MCF 10A (cell line): ENCODE data around the gene MSI2. TPM values are rescaled to one million over a fixed set of nuclear protein-coding genes. Genes with fewer than 3 reads are reported as not detected.

Experiments
- BruUV-seq: library from RNA; stranded (reverse); fragments of 400-500 nt; replicated peaks from 2 replicates; lab custom pipeline; 2021; lab: Mats Ljungman, UMichigan
- CTCF ChIA-PET: fragments of 300-600 bp; sonication (Branson Sonifier 250); formaldehyde crosslinking; extraction: SDS; loops from one replicate; lab custom pipeline; 2021; ENCODE audit warnings: antibody characterized with exemption, inconsistent platforms; lab: Yijun Ruan, JAX
- POLR2A ChIA-PET: fragments of 300-600, 350-650 bp; sonication (Branson Sonifier 250); formaldehyde crosslinking; extraction: SDS; loops from one replicate; lab custom pipeline; 2020; ENCODE audit warnings: antibody characterized with exemption, inconsistent platforms; lab: Yijun Ruan, JAX
- DNase-seq: peaks from one replicate; pipeline ENCODE4 v3.0.0-alpha.2; 2018; ENCODE audit not compliant: unreplicated experiment
- H3K27ac Mint-ChIP-seq: one replicate; pipeline ENCODE4 v1.8.0; 2022; ENCODE audit warnings: mild to moderate bottlenecking, low read depth, mixed read lengths; ENCODE audit not compliant: unreplicated experiment
- H3K27me3 Mint-ChIP-seq: one replicate; pipeline ENCODE4 v1.8.0; 2022; ENCODE audit warnings: mixed read lengths; ENCODE audit not compliant: insufficient read depth, unreplicated experiment
- H3K36me3 Mint-ChIP-seq: one replicate; pipeline ENCODE4 v1.8.0; 2022; ENCODE audit warnings: mild to moderate bottlenecking, moderate library complexity, mixed read lengths; ENCODE audit not compliant: insufficient read depth, unreplicated experiment
- H3K4me1 Mint-ChIP-seq: one replicate; pipeline ENCODE4 v1.8.0; 2022; ENCODE audit warnings: mixed read lengths; ENCODE audit not compliant: insufficient read depth, unreplicated experiment
- H3K4me3 Mint-ChIP-seq: one replicate; pipeline ENCODE4 v1.8.0; 2022; ENCODE audit warnings: mild to moderate bottlenecking, moderate library complexity, mixed read lengths; ENCODE audit not compliant: unreplicated experiment
- H3K9me3 Mint-ChIP-seq: one replicate; pipeline ENCODE4 v1.8.0; 2022; ENCODE audit warnings: mixed read lengths; ENCODE audit not compliant: unreplicated experiment
- intact Hi-C: fragments of 100-400 bp; cut with micrococcal nuclease; formaldehyde crosslinking; loops from 2 replicates; pipeline ENCODE4 v1.14.1; 2022
- total RNA-seq: library from RNA; stranded (reverse); gene quantifications from 2 replicates; pipeline ENCODE4 v1.2.3, GENCODE V29; 2022
- TF ChIP-seq, protein P1 (sequence below): fragments of 200-600 bp; IDR thresholded peaks from one replicate; pipeline ENCODE4 v1.8.0; 2022; ENCODE audit warnings: antibody characterized with exemption, mild to moderate bottlenecking; ENCODE audit not compliant: unreplicated experiment

MSI2 gene
- total RNA-seq, 1 experiment from 2014 or later, result 60.6 TPM

DNA sequence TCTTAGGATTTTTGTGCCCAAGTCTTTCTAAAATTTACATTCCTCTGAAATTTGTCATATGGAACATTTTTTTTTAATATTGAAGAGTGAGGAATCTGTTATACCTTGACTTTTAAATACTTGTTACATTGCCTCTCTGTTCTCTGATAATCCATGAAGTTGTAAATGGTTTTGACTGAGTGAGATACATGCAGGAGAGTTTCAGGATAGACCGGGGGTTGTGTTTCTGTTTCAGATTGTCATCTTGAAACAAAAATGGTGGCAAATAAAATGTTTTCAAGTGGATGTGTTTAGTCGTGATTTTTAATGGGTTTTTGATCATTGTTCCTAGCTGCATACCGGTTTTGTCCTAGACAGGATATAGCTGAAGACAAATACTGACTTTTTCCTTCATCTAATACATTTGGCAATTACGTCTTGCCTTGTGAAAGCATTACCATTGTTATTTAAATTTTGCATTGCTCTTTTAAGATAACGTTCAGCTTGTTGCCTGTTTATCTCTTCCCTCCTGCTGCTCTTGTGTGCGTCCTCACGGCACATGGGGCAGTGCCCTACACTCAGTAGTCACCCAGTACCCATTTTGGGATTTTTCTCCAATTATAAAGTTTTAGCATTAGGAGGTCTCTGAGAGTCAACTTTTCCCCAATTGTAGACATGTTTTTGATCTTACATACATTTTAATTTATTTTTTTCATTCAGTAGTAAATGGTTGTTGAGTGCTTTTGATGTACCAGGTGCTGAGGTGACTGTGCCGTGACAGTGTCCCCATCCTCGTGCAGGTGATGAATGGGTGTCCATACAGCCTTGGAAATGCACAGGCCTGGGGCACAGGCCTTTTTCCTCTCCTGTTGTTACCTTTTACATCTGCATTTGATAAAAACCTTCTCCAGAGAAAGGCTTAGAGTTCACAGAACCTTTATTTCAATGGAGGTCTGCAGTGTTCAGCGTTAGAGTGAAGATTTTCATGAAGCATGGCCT is 169.9 kb downstream of the MSI2 start:
- no peaks in the 10 kb centered on the region for H3K9me3 Mint-ChIP-seq
- POLR2A ChIA-PET, result no interaction called here
- TF ChIP-seq, protein P1, sequence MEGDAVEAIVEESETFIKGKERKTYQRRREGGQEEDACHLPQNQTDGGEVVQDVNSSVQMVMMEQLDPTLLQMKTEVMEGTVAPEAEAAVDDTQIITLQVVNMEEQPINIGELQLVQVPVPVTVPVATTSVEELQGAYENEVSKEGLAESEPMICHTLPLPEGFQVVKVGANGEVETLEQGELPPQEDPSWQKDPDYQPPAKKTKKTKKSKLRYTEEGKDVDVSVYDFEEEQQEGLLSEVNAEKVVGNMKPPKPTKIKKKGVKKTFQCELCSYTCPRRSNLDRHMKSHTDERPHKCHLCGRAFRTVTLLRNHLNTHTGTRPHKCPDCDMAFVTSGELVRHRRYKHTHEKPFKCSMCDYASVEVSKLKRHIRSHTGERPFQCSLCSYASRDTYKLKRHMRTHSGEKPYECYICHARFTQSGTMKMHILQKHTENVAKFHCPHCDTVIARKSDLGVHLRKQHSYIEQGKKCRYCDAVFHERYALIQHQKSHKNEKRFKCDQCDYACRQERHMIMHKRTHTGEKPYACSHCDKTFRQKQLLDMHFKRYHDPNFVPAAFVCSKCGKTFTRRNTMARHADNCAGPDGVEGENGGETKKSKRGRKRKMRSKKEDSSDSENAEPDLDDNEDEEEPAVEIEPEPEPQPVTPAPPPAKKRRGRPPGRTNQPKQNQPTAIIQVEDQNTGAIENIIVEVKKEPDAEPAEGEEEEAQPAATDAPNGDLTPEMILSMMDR, result no peak
- no peak overlapping the region for H3K4me3 Mint-ChIP-seq
- no peaks in the 10 kb centered on the region for H3K36me3 Mint-ChIP-seq
- CTCF ChIA-PET, result no interaction called here
- no peak overlapping the region for H3K27ac Mint-ChIP-seq
- BruUV-seq, result no TSS peak
- peaks cover 11% of the 10 kb centered on the region for H3K4me1 Mint-ChIP-seq
- intact Hi-C loops, result no loop called here
- DNase-seq, result no peak
- H3K27me3 Mint-ChIP-seq, result no peaks in the 10 kb centered on the region

DNA sequence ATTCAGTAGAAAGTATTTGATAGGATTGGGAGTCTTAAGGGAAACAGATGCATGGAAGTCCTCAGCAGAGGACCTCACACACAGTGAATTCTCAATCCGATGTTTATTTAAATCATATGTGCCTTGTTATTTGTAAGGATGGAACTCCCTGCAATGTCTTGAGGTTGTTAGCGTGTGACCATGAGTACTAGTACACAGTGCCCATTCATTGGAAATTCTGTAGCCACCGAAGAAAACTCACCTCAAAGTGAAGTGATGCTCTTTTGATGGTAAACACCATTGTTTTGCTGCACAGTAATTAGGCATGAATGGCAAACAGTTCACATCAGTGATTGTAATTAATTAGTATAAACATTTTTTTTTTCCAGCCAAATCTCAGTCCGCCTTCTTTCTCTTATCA is 173.6 kb downstream of the MSI2 start:
- TF ChIP-seq, protein P1, result no peak
- H3K27ac Mint-ChIP-seq, result no peak overlapping the region
- no TSS peak for BruUV-seq

DNA sequence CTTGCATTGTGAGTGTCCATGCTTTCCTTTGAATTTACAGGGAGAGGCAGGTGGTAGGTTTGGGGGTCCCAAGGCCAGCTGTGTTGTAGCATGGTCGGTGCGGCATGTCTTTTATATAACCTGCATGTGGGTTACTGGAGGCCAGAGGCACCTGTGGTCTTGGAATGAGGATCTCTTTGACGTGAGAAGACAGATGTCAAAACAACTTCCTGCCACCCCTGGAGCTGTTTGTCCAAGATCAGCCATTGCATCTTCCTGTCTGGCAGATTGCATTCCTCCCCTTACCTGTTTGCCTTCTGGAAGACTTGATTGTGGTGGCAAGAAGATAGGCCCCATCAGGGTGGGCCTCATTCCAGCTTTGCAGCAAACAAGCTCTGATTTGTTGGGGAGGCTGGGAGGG is 175.1 kb downstream of the MSI2 start:
- BruUV-seq, result no TSS peak
- Mint-ChIP-seq H3K27ac (no peak overlapping the region), H3K9me3 (no peaks in the 10 kb centered on the region), H3K36me3 (peaks cover 9% of the 10 kb centered on the region), H3K27me3 (no peaks in the 10 kb centered on the region), H3K4me3 (no peak overlapping the region), H3K4me1 (peaks cover 7% of the 10 kb centered on the region)
- DNase-seq, result no peak
- CTCF ChIA-PET, result interaction anchor here (1.7 kb wide), 1 partner anchor 10 kb away, joined by 7 read pairs; no protein-coding TSS in a partner anchor
- intact Hi-C loops, result no loop called here
- POLR2A ChIA-PET, result interaction anchor here (1.5 kb wide), 1 partner anchor 10 kb away, joined by 4 read pairs; no protein-coding TSS in a partner anchor
- TF ChIP-seq, protein P1, result no peak

More for the DNA sequence above, 173.6 kb downstream of the MSI2 start:
- Mint-ChIP-seq H3K36me3 (peaks cover 5% of the 10 kb centered on the region), H3K4me1 (peaks cover 6% of the 10 kb centered on the region), H3K27me3 (no peaks in the 10 kb centered on the region), H3K9me3 (no peaks in the 10 kb centered on the region), H3K4me3 (no peak overlapping the region)
- ChIA-PET POLR2A (no interaction called here), CTCF (interaction anchor here (0.6 kb wide), 1 partner anchor 99 kb away, joined by 3 read pairs; no protein-coding TSS in a partner anchor)
- no peak for DNase-seq
- intact Hi-C loops, result no loop called here
